ENCODE results near the gene CALCOCO1.

The CALCOCO1 gene

DNA sequence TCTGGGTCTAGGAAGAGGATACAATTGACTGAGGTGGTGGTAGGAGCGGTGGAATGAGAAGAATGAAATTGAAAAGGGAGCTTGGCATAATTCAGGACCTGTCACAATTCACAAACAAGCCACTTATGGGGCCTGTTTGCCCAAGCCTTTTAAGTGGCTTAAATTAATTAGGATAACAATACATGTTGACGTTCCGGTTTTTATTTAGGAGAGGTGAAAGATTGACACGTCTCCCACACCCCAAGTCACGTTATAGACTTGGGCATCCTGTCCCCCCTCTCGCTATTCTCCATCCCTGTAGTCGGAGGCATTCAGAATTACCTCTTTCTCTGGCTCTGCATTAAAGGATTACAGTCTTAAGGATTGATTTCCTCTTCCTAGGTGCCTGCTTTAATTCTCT, 954 bp upstream of the CALCOCO1 start:
- peak overlapping the region; percentile 63 for H3K4me2 ChIP-seq (ENCODE audit: low read depth, low read length)
- H3K9me3 ChIP-seq (replicated peaks; ENCODE audit: insufficient read depth, low read length): no peaks in the 10 kb centered on the region
- H2AFZ ChIP-seq (ENCODE audit: low read length): peak overlapping the region; percentile 71
- H3K27ac ChIP-seq (ENCODE audit: low read length): no peak overlapping the region
- H3K27me3 ChIP-seq (replicated peaks; ENCODE audit: insufficient read depth, low read length): no peaks in the 10 kb centered on the region; the same call in 1 of the 2 replicates
- H4K20me1 ChIP-seq (ENCODE audit: insufficient read depth, low read length): no peaks in the 10 kb centered on the region
- H3F3A ChIP-seq (ENCODE audit: insufficient read depth, low read length): no peaks in the 10 kb centered on the region
- H3K79me2 ChIP-seq (ENCODE audit: low read length): peaks cover 16% of the 10 kb centered on the region; the same call in 1 of the 2 replicates
- H3K4me3 ChIP-seq (ENCODE audit: low read length): peak overlapping the region; percentile 73
- no peak for TF ChIP-seq EZH2phosphoT487 (IDR thresholded peaks at IDR 0.05; ENCODE audit: low read length)
- TF ChIP-seq, protein P1, sequence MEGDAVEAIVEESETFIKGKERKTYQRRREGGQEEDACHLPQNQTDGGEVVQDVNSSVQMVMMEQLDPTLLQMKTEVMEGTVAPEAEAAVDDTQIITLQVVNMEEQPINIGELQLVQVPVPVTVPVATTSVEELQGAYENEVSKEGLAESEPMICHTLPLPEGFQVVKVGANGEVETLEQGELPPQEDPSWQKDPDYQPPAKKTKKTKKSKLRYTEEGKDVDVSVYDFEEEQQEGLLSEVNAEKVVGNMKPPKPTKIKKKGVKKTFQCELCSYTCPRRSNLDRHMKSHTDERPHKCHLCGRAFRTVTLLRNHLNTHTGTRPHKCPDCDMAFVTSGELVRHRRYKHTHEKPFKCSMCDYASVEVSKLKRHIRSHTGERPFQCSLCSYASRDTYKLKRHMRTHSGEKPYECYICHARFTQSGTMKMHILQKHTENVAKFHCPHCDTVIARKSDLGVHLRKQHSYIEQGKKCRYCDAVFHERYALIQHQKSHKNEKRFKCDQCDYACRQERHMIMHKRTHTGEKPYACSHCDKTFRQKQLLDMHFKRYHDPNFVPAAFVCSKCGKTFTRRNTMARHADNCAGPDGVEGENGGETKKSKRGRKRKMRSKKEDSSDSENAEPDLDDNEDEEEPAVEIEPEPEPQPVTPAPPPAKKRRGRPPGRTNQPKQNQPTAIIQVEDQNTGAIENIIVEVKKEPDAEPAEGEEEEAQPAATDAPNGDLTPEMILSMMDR (IDR thresholded peaks at IDR 0.05; ENCODE audit: low read length): no peak
- no peak for TF ChIP-seq EZH2 (optimal IDR thresholded peaks at IDR 0.05; ENCODE audit: low read depth, low read length)
- DNase-seq: no peak
- peaks cover 15% of the 10 kb centered on the region for H3K4me1 ChIP-seq (ENCODE audit: low read length)
- 0 out of 2 replicates have a peak overlapping the region, but pooled peaks have one; percentile 26 for H3K9ac ChIP-seq (ENCODE audit: low read length)
- H3K36me3 ChIP-seq (replicated peaks; ENCODE audit: insufficient read depth, low read length): no peaks in the 10 kb centered on the region
- H3K9me2 ChIP-seq (replicated peaks; ENCODE audit: insufficient read depth, low read length): no peaks in the 10 kb centered on the region

DNA sequence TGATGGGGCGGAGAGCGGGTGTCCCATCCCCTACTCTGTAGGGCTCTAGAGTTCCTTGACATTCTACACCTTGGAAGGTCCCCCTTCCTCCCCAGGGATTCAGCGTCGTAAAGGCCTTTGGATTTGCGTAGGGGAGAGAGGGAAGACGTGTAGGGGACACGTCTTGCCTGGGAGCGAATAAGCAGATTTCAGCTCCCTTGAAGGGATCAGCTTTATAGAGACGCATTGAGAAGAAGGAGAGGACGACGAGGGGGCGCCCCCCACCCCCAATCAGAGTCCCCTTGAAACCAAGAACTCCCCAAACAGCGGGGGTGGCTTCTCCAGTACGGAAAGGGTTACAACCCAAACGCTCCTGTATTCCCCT, 324 bp downstream of the CALCOCO1 start:
- Histone ChIP-seq H3K4me1 (ENCODE audit: low read length) (peaks cover 25% of the 10 kb centered on the region), H3K9me2 (replicated peaks; ENCODE audit: insufficient read depth, low read length) (no peaks in the 10 kb centered on the region), H3K9me3 (replicated peaks; ENCODE audit: insufficient read depth, low read length) (no peaks in the 10 kb centered on the region), H3K79me2 (ENCODE audit: low read length) (peaks cover 16% of the 10 kb centered on the region; the same call in 1 of the 2 replicates), H4K20me1 (ENCODE audit: insufficient read depth, low read length) (no peaks in the 10 kb centered on the region), H3K9ac (ENCODE audit: low read length) (peak overlapping the region; percentile 49; the same call in 1 of the 2 replicates), H3F3A (ENCODE audit: insufficient read depth, low read length) (peaks cover 12% of the 10 kb centered on the region), H3K27ac (ENCODE audit: low read length) (no peak overlapping the region; the same call in 1 of the 2 replicates), H2AFZ (ENCODE audit: low read length) (peak overlapping the region; percentile 60), H3K4me2 (ENCODE audit: low read depth, low read length) (peak overlapping the region; percentile 82), H3K36me3 (replicated peaks; ENCODE audit: insufficient read depth, low read length) (no peaks in the 10 kb centered on the region), H3K4me3 (ENCODE audit: low read length) (peak overlapping the region; percentile 77), H3K27me3 (replicated peaks; ENCODE audit: insufficient read depth, low read length) (no peaks in the 10 kb centered on the region)
- no peak for DNase-seq
- TF ChIP-seq, protein P1 (IDR thresholded peaks at IDR 0.05; ENCODE audit: low read length): no peak
- TF ChIP-seq EZH2 (optimal IDR thresholded peaks at IDR 0.05; ENCODE audit: low read depth, low read length): no peak
- no peak for TF ChIP-seq EZH2phosphoT487 (IDR thresholded peaks at IDR 0.05; ENCODE audit: low read length)

DNA sequence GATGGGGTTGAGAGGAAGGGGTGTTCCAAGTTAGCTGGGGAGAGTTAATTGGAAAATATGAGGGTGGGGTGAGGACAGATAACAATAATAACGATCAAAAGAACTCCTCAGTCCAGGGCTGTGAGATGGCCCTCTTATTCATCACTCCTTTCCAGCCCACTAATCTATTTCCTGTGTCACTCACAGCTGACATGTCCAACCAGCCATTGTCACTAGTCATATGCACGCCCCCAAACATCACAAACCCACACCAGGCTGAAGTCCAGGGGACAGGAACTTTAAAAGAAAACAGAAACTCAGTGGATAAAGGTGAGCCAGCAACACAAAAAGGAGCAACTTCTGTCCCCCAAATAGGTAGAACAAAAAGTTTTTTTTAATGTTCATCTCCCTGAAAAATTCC, 911 bp downstream of the CALCOCO1 start:
- Histone ChIP-seq H2AFZ (ENCODE audit: low read length) (peak overlapping the region; percentile 60; the same call in 1 of the 2 replicates), H3K27ac (ENCODE audit: low read length) (no peak overlapping the region)

More for the DNA sequence above, 911 bp downstream of the CALCOCO1 start:
- Histone ChIP-seq H3K9me3 (replicated peaks; ENCODE audit: insufficient read depth, low read length) (no peaks in the 10 kb centered on the region), H3K9me2 (replicated peaks; ENCODE audit: insufficient read depth, low read length) (no peaks in the 10 kb centered on the region), H3K4me2 (ENCODE audit: low read depth, low read length) (peak overlapping the region; percentile 82), H3K36me3 (replicated peaks; ENCODE audit: insufficient read depth, low read length) (no peaks in the 10 kb centered on the region), H3F3A (ENCODE audit: insufficient read depth, low read length) (peaks cover 13% of the 10 kb centered on the region), H4K20me1 (ENCODE audit: insufficient read depth, low read length) (no peaks in the 10 kb centered on the region), H3K27me3 (replicated peaks; ENCODE audit: insufficient read depth, low read length) (no peaks in the 10 kb centered on the region), H3K9ac (ENCODE audit: low read length) (peak overlapping the region; percentile 49; the same call in 1 of the 2 replicates), H3K4me1 (ENCODE audit: low read length) (peaks cover 29% of the 10 kb centered on the region), H3K79me2 (ENCODE audit: low read length) (peaks cover 16% of the 10 kb centered on the region; the same call in 1 of the 2 replicates), H3K4me3 (ENCODE audit: low read length) (peak overlapping the region; percentile 77)
- TF ChIP-seq EZH2 (optimal IDR thresholded peaks at IDR 0.05; ENCODE audit: low read depth, low read length): no peak
- TF ChIP-seq, protein P1 (IDR thresholded peaks at IDR 0.05; ENCODE audit: low read length): no peak
- no peak for TF ChIP-seq EZH2phosphoT487 (IDR thresholded peaks at IDR 0.05; ENCODE audit: low read length)
- peak; percentile 55 for DNase-seq

Measured in MM.1S (cell line).